Measurements from ENCODE around the gene MC1R. TPM values are rescaled to one million over a fixed set of nuclear protein-coding genes. Genes with fewer than 3 reads are reported as not detected.
A peak's percentile ranks its signal among the peaks of the same experiment; 100 is the strongest.

MC1R gene
- total RNA-seq, 6 experiments from 2014 or later, result 0.31 to 1.6 (median 0.77) TPM

GRCh38 chr16:89908236-89908635 lies 10.4 kb upstream of the MC1R start:
- no peaks in the 10 kb centered on the region for H3K27me3 ChIP-seq
- no peak for ATAC-seq
- WGBS (ENCODE audit: insufficient coverage, low coverage, low lambda C conversion rate, missing lambda C conversion rate), result 80% methylated on average over 4 of the region's 4 CpGs
- intact Hi-C loops (cut with DNase I), result no loop called here
- TF ChIP-seq CTCF (IDR thresholded peaks at IDR 0.05) (no peak), POLR2A (IDR thresholded peaks at IDR 0.05) (no peak)
- no peak overlapping the region for H3K4me3 ChIP-seq
- peaks cover 0 to 34% (median 11%) of the 10 kb centered on the region in 4 donors for H3K36me3 ChIP-seq
- H3K27ac ChIP-seq, result no peak overlapping the region
- H3K9me3 ChIP-seq, result no peaks in the 10 kb centered on the region
- H3K4me1 ChIP-seq, result no peaks in the 10 kb centered on the region
- no peak for DNase-seq

GRCh38 chr16:89909777-89910716 lies 8.6 kb upstream of the MC1R start:
- no peaks in the 10 kb centered on the region for H3K9me3 ChIP-seq
- no peaks in the 10 kb centered on the region for H3K4me1 ChIP-seq
- peaks cover 0 to 22% (median 6%) of the 10 kb centered on the region in 4 donors for H3K36me3 ChIP-seq
- WGBS (ENCODE audit: insufficient coverage, low coverage, low lambda C conversion rate, missing lambda C conversion rate), result 68% methylated on average over 14 of the region's 47 CpGs
- ATAC-seq (peak; percentile 81 to 90 (median 82)), DNase-seq (peak; percentile 66 to 79 (median 78))
- TF ChIP-seq CTCF (IDR thresholded peaks at IDR 0.05), result peak; percentile 70 to 87 (median 82)
- no peak for TF ChIP-seq POLR2A (IDR thresholded peaks at IDR 0.05)
- H3K4me3 ChIP-seq, result no peak overlapping the region
- intact Hi-C loops (cut with DNase I), result no loop called here
- no peak overlapping the region for H3K27ac ChIP-seq
- no peaks in the 10 kb centered on the region for H3K27me3 ChIP-seq

- TF ChIP-seq CTCF (IDR thresholded peaks at IDR 0.05), result no peak
- TF ChIP-seq POLR2A (IDR thresholded peaks at IDR 0.05), result no peak
- peak in 1 of 3 donors; percentile 23 for DNase-seq
- Histone ChIP-seq H3K27ac (no peak overlapping the region), H3K36me3 (peaks cover 0 to 22% (median 6%) of the 10 kb centered on the region in 4 donors), H3K27me3 (no peaks in the 10 kb centered on the region), H3K4me3 (no peak overlapping the region), H3K4me1 (no peaks in the 10 kb centered on the region), H3K9me3 (no peaks in the 10 kb centered on the region)
- peak in 1 of 4 donors; percentile 5 for ATAC-seq
- 90% methylated on average over 6 of the region's 27 CpGs for WGBS (ENCODE audit: insufficient coverage, low coverage, low lambda C conversion rate, missing lambda C conversion rate)
- intact Hi-C loops (cut with DNase I), result no loop called here
Measured at GRCh38 chr16:89910717-89911354, 7.8 kb upstream of the MC1R start.

GRCh38 chr16:89911375-89911774 lies 7.3 kb upstream of the MC1R start:
- ATAC-seq (no peak), DNase-seq (peak in 1 of 3 donors; percentile 18)
- no peaks in the 10 kb centered on the region for H3K4me1 ChIP-seq
- WGBS (ENCODE audit: insufficient coverage, low coverage, low lambda C conversion rate, missing lambda C conversion rate), result 90% methylated on average over 8 of the region's 14 CpGs
- peaks cover 0 to 17% (median 4%) of the 10 kb centered on the region in 4 donors for H3K36me3 ChIP-seq
- no peak overlapping the region for H3K27ac ChIP-seq
- intact Hi-C loops (cut with DNase I), result no loop called here
- no peak for TF ChIP-seq CTCF (IDR thresholded peaks at IDR 0.05)
- TF ChIP-seq POLR2A (IDR thresholded peaks at IDR 0.05), result no peak
- no peaks in the 10 kb centered on the region for H3K9me3 ChIP-seq
- H3K4me3 ChIP-seq, result no peak overlapping the region
- no peaks in the 10 kb centered on the region for H3K27me3 ChIP-seq

All from right lobe of liver (tissue), 6 donors.